GM23248 (cell line): ENCODE data around the gene TLNRD1.

Experiments used
- EZH2 ChIP-seq: fragments of 200-600 bp; sonication (generic); IDR thresholded peaks from 2 replicates; pipeline ENCODE4 v1.6.1; 2018; ENCODE audit warnings: antibody characterized with exemption, mild to moderate bottlenecking; ENCODE audit not compliant: insufficient read depth, poor library complexity, severe bottlenecking
- EZH2phosphoT487 ChIP-seq: fragments of 200-600 bp; sonication (generic); IDR thresholded peaks from 2 replicates; pipeline ENCODE4 v1.6.1; 2018; ENCODE audit warnings: antibody characterized with exemption, moderate library complexity, mild to moderate bottlenecking, low read depth; ENCODE audit not compliant: insufficient read depth

- TF ChIP-seq EZH2 = no peak
- TF ChIP-seq EZH2phosphoT487 = no peak
These were observed 2.3 kb downstream of the TLNRD1 start for GRCh38 chr15:81003097-81003350.
